Measurements from ENCODE around the gene PECR.
"Not testable (repeated sequence)": the region's sequence is repeated elsewhere in the genome, so short reads cannot be mapped to it uniquely, and the experiment has no call there.

PECR gene

GRCh38 chr2:216023055-216023648 lies 58.5 kb downstream of the PECR start:
- peak; percentile 46 for DNase-seq

GRCh38 chr2:216021768-216022565 lies 59.6 kb downstream of the PECR start:
- DNase-seq, result no peak

GRCh38 chr2:216018709-216019108 lies 62.9 kb downstream of the PECR start:
- no peak for DNase-seq

GRCh38 chr2:216017365-216017764 lies 64.2 kb downstream of the PECR start:
- no peak for DNase-seq

- DNase-seq, result no peak
Measured at GRCh38 chr2:216016581-216016980, 65.0 kb downstream of the PECR start.

GRCh38 chr2:216015722-216016464 lies 65.7 kb downstream of the PECR start:
- peak; percentile 85 for DNase-seq

- no peak for DNase-seq
Measured at GRCh38 chr2:216014986-216015385, 66.6 kb downstream of the PECR start.

- DNase-seq, result no peak
Measured at GRCh38 chr2:216014006-216014405, 67.6 kb downstream of the PECR start.

- DNase-seq, result peak; percentile 45
Measured at GRCh38 chr2:216013080-216013909, 68.3 kb downstream of the PECR start, which contains the start of gene MREG. MREG (minus strand) TSS chr2:216013551; CDS start chr2:216013327, 224 bp downstream.

- DNase-seq, result no peak
Measured at GRCh38 chr2:216012830-216013079, 68.9 kb downstream of the PECR start.

GRCh38 chr2:216012133-216012829 lies 69.3 kb downstream of the PECR start:
- no peak for DNase-seq

GRCh38 chr2:216009215-216009614 lies 72.4 kb downstream of the PECR start:
- not testable (repeated sequence) for DNase-seq

GRCh38 chr2:216008387-216008786 lies 73.2 kb downstream of the PECR start:
- no peak for DNase-seq

GRCh38 chr2:216006164-216006663 lies 75.4 kb downstream of the PECR start:
- no peak for DNase-seq

GRCh38 chr2:216004697-216005283 lies 76.8 kb downstream of the PECR start:
- no peak for DNase-seq

GRCh38 chr2:216003876-216004696 lies 77.5 kb downstream of the PECR start:
- DNase-seq, result no peak

- no peak for DNase-seq
Measured at GRCh38 chr2:216002693-216003092, 78.9 kb downstream of the PECR start.

GRCh38 chr2:216002101-216002678 lies 79.4 kb downstream of the PECR start:
- peak; percentile 19 for DNase-seq

- no peak for DNase-seq
Measured at GRCh38 chr2:216001216-216002100, 80.2 kb downstream of the PECR start.

Measured in NCI-H524 treated with DMSO at 0.1 percent for 48 hours (cell line).